Peyer's patch (tissue), 4 donors: ENCODE data around the gene GFAP. TPM values are rescaled to one million over a fixed set of nuclear protein-coding genes. Genes with fewer than 3 reads are reported as not detected.

Experiments used
- DNase-seq, 3 donors: peaks; one replicate each; pipeline ENCODE4 v3.0.0-alpha.2; 2017 to 2019
- H3K27ac ChIP-seq, 4 donors: fragments of 200-600 bp; sonication (generic); one replicate each; pipeline ENCODE4 v1.5.1; 2016 to 2019
- H3K27me3 ChIP-seq, 2 donors: fragments of 200-600 bp; sonication (generic); one replicate each; pipeline ENCODE4 v1.5.1; 2019
- H3K36me3 ChIP-seq, 3 donors: fragments of 200-600 bp; sonication (generic); one replicate each; pipeline ENCODE4 v1.5.1; 2016 to 2019
- H3K4me1 ChIP-seq, 4 donors: fragments of 200-600 bp; sonication (generic); one replicate each; pipeline ENCODE4 v1.5.1; 2016 to 2019
- H3K4me3 ChIP-seq, 4 donors: fragments of 200-600 bp; sonication (generic); 1 replicate in 3 of 4; 2 replicates in 1 of 4; pipeline ENCODE4 v1.5.1; 2016 to 2019; ENCODE audit warnings: mild to moderate bottlenecking in 1 of 4
- H3K9me3 ChIP-seq, 4 donors: fragments of 200-600 bp; sonication (generic); one replicate each; pipeline ENCODE4 v1.5.1; 2016 to 2019; ENCODE audit warnings: mild to moderate bottlenecking in 1 of 4
- CTCF ChIP-seq, 6 experiments: fragments of 450-650 bp in 4 of 6; fragments of 200-600 bp in 2 of 6; sonication (generic) in 1 of 6; IDR thresholded peaks; one replicate each; pipeline ENCODE4 v1.5.1; 2017 to 2019; ENCODE audit warnings: antibody characterized with exemption in 6 of 6, mild to moderate bottlenecking in 3 of 6, moderate library complexity in 1 of 6
- POLR2A ChIP-seq, 2 donors: fragments of 450-650 bp; IDR thresholded peaks; one replicate each; pipeline ENCODE4 v1.5.1; 2017; ENCODE audit warnings: antibody characterized with exemption in 2 of 2, mild to moderate bottlenecking in 2 of 2, moderate library complexity in 2 of 2
- total RNA-seq, 4 donors: library from RNA; depleted of rRNA; stranded (reverse); fragments of >200 nt; gene quantifications; one replicate each; pipeline ENCODE4 v1.1.0, GENCODE V29; 2016

GFAP gene
- total RNA-seq, 4 donors from 2014 or later = not detected

- TF ChIP-seq POLR2A (IDR thresholded peaks at IDR 0.05) (no peak), CTCF (IDR thresholded peaks at IDR 0.05) (peak in 1 of 6 experiments; percentile 5)
- no peaks in the 10 kb centered on the region for H3K36me3 ChIP-seq
- DNase-seq = peak in 1 of 3 donors; percentile 28
- H3K4me1 ChIP-seq = peaks cover 0 to 7% (median 0%) of the 10 kb centered on the region in 4 donors
- no peak overlapping the region for H3K4me3 ChIP-seq
- no peak overlapping the region for H3K27ac ChIP-seq
- no peaks in the 10 kb centered on the region for H3K27me3 ChIP-seq
- no peaks in the 10 kb centered on the region for H3K9me3 ChIP-seq
These were observed 42.0 kb upstream of the GFAP start for GRCh38 chr17:44956998-44957981.

- peak in 1 of 3 donors; percentile 7 for DNase-seq
- TF ChIP-seq POLR2A (IDR thresholded peaks at IDR 0.05) (no peak), CTCF (IDR thresholded peaks at IDR 0.05) (no peak)
- Histone ChIP-seq H3K36me3 (no peaks in the 10 kb centered on the region), H3K4me1 (peaks cover 0 to 7% (median 0%) of the 10 kb centered on the region in 4 donors), H3K9me3 (no peaks in the 10 kb centered on the region), H3K4me3 (no peak overlapping the region), H3K27ac (no peak overlapping the region), H3K27me3 (no peaks in the 10 kb centered on the region)
These were observed 40.5 kb upstream of the GFAP start for GRCh38 chr17:44955674-44956425.

- DNase-seq = no peak
- Histone ChIP-seq H3K9me3 (no peaks in the 10 kb centered on the region), H3K36me3 (no peaks in the 10 kb centered on the region), H3K27me3 (no peaks in the 10 kb centered on the region), H3K27ac (no peak overlapping the region), H3K4me3 (no peak overlapping the region), H3K4me1 (peaks cover 0 to 3% (median 0%) of the 10 kb centered on the region in 4 donors)
- TF ChIP-seq CTCF (IDR thresholded peaks at IDR 0.05) = no peak
- no peak for TF ChIP-seq POLR2A (IDR thresholded peaks at IDR 0.05)
These were observed 37.7 kb upstream of the GFAP start for GRCh38 chr17:44952946-44953475.

- H3K27me3 ChIP-seq = no peaks in the 10 kb centered on the region
- TF ChIP-seq POLR2A (IDR thresholded peaks at IDR 0.05) (no peak), CTCF (IDR thresholded peaks at IDR 0.05) (no peak)
- DNase-seq = no peak
- H3K4me1 ChIP-seq = peaks cover 0 to 9% (median 4%) of the 10 kb centered on the region in 4 donors
- peak overlapping the region in 1 of 4 donors; percentile 65 for H3K27ac ChIP-seq
- H3K4me3 ChIP-seq = peak overlapping the region; percentile 42 to 74 (median 60)
- H3K9me3 ChIP-seq = no peaks in the 10 kb centered on the region
- H3K36me3 ChIP-seq = no peaks in the 10 kb centered on the region
These were observed 33.1 kb upstream of the GFAP start for GRCh38 chr17:44948315-44948795.
